GM12875 (cell line): Measurements from ENCODE around the gene XKR8.

Source experiments
- H3K4me3 ChIP-seq: one replicate; pipeline ENCODE4 v1.5.1; 2011; ENCODE audit warnings: low read depth, low read length, control low read depth
- CTCF ChIP-seq: IDR thresholded peaks from 2 replicates; pipeline ENCODE4 v1.5.1; 2011; ENCODE audit warnings: low read depth, mild to moderate bottlenecking, control low read depth, inconsistent platforms, low read length, moderate library complexity, borderline replicate concordance; ENCODE audit not compliant: insufficient read depth

XKR8 gene

GRCh38 chr1:27931759-27932158, 28.0 kb upstream of the XKR8 start:
- TF ChIP-seq CTCF = no peak
- no peak overlapping the region for H3K4me3 ChIP-seq

DNA sequence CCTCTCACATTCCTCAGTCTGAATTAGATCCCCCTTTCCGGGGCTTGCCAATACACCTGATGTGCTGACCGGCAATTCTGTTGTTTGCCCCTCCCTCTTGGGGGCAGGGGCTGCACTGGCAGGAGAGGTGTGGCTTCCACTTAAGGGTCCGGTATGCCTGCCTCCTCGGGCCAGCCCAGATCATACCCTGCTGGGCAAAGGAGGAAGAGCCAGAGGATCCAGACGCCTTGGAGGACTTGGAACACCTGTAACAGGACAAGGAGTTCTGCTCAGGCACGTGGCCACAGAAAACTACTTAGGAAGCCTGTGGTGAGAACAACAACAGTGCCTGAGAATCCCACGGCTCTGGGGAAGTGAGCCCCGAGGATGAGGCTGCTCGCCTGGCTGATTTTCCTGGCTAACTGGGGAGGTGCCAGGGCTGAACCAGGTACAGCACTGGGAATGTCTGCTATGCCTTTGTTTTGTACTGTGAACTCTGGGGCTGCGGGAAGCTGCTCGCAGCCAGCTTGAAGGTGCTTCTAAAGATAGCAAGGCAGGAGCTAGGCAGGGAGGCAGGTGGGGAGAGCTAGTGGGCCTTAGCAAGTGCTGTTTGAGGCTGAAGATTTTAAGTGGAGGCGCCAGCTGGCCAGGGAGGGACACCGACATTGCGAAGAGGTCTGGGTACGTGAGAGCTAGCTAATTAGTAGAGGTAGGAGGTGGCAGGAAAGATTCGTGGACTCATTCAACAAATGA, 24.8 kb upstream of the XKR8 start, which contains the start of gene SMPDL3B:
TSS of gene SMPDL3B (plus strand) at position 183 of the 732 bp plus-strand sequence. CDS start at position 367, 184 bp downstream.
- TF ChIP-seq CTCF = no peak
- H3K4me3 ChIP-seq = peak within 1 kb of the TSS; percentile 21

GRCh38 chr1:27935721-27936120, 24.1 kb upstream of the XKR8 start:
- H3K4me3 ChIP-seq = no peak overlapping the region
- no peak for TF ChIP-seq CTCF

DNA sequence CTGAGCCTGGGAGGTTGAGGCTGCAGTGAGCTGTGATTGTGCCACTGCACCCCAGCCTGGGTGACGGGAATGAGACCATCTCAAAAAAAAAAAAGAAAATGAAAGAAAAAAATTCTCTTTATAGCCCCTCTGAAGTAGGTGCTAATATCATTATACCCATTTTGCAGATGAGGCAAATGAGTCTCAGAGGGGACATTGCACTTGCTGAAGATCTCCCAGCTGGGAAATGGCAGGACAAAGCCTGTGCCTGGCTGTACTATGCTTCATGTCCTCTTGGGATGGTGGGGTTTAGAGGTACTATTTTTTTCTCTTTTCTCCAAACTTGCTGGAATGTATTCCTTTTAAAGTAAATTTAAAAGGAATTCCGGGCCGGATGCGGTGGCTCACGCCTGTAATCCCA, 23.4 kb upstream of the XKR8 start:
- TF ChIP-seq CTCF = no peak
- no peak overlapping the region for H3K4me3 ChIP-seq

- no peak overlapping the region for H3K4me3 ChIP-seq
- no peak for TF ChIP-seq CTCF
Measured at GRCh38 chr1:27937524-27937836, 22.3 kb upstream of the XKR8 start.

- TF ChIP-seq CTCF = no peak
- no peak overlapping the region for H3K4me3 ChIP-seq
Measured at GRCh38 chr1:27938488-27938887, 21.3 kb upstream of the XKR8 start.

GRCh38 chr1:27940297-27940696, 19.5 kb upstream of the XKR8 start:
- TF ChIP-seq CTCF = peak; percentile 43; the same call in 1 of the 2 replicates
- H3K4me3 ChIP-seq = no peak overlapping the region
